Activated naive CD8-positive, alpha-beta T cell (primary cell): ENCODE results near the gene C1RL.
"Not testable (repeated sequence)": the region's sequence is repeated elsewhere in the genome, so short reads cannot be mapped to it uniquely, and the experiment has no call there.

Experiments used
- H3K27ac Mint-ChIP-seq: one replicate; pipeline ENCODE4 v1.8.0; 2021; ENCODE audit warnings: mixed read lengths
- H3K27me3 Mint-ChIP-seq: one replicate; pipeline ENCODE4 v1.8.0; 2021; ENCODE audit warnings: mixed read lengths
- H3K36me3 Mint-ChIP-seq: one replicate; pipeline ENCODE4 v1.8.0; 2021; ENCODE audit warnings: mixed read lengths
- H3K4me1 Mint-ChIP-seq: one replicate; pipeline ENCODE4 v1.8.0; 2021; ENCODE audit warnings: low read depth, mixed read lengths
- H3K4me3 Mint-ChIP-seq: one replicate; pipeline ENCODE4 v1.8.0; 2021; ENCODE audit warnings: mild to moderate bottlenecking, mixed read lengths
- H3K9me3 Mint-ChIP-seq: one replicate; pipeline ENCODE4 v1.8.0; 2021; ENCODE audit warnings: low read depth, mixed read lengths

C1RL gene

GRCh38 chr12:7112041-7112440 lies 3.0 kb upstream of the C1RL start:
- H3K9me3 Mint-ChIP-seq: no peaks in the 10 kb centered on the region
- H3K27ac Mint-ChIP-seq: no peak overlapping the region

DNA sequence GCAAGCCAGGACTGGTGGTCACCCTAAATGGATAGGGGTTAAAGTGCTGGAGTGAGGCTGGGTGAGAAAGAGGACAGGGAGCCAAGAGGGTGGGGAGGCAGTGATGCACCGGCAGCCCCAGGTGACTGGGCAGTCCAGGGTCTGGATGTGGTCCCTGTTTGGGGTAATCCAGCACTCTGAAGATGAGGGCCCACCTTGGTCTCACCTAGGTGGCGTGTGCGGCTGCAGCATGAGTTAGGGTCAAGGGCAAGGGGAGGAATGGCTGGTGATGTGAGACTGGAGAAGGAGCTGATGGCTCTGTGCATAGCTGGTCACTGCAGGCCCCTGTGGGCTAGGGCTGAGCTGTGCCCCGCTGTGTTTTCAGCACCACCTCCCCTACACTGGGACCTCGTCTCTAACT lies 1.6 kb upstream of the C1RL start:
- Mint-ChIP-seq H3K27me3 (no peaks in the 10 kb centered on the region), H3K36me3 (peaks cover 7% of the 10 kb centered on the region), H3K4me3 (no peak overlapping the region), H3K4me1 (peaks cover 28% of the 10 kb centered on the region), H3K9me3 (peaks cover 5% of the 10 kb centered on the region), H3K27ac (no peak overlapping the region)

More at GRCh38 chr12:7112041-7112440, 3.0 kb upstream of the C1RL start:
- Mint-ChIP-seq H3K4me3 (no peak overlapping the region), H3K4me1 (peaks cover 20% of the 10 kb centered on the region), H3K36me3 (peaks cover 6% of the 10 kb centered on the region), H3K27me3 (no peaks in the 10 kb centered on the region)

GRCh38 chr12:7109572-7109920 lies 532 bp upstream of the C1RL start:
- Mint-ChIP-seq H3K4me1 (peaks cover 28% of the 10 kb centered on the region), H3K36me3 (peaks cover 7% of the 10 kb centered on the region), H3K4me3 (peak overlapping the region; percentile 83), H3K27ac (peak overlapping the region; percentile 61), H3K27me3 (no peaks in the 10 kb centered on the region), H3K9me3 (peaks cover 5% of the 10 kb centered on the region)

DNA sequence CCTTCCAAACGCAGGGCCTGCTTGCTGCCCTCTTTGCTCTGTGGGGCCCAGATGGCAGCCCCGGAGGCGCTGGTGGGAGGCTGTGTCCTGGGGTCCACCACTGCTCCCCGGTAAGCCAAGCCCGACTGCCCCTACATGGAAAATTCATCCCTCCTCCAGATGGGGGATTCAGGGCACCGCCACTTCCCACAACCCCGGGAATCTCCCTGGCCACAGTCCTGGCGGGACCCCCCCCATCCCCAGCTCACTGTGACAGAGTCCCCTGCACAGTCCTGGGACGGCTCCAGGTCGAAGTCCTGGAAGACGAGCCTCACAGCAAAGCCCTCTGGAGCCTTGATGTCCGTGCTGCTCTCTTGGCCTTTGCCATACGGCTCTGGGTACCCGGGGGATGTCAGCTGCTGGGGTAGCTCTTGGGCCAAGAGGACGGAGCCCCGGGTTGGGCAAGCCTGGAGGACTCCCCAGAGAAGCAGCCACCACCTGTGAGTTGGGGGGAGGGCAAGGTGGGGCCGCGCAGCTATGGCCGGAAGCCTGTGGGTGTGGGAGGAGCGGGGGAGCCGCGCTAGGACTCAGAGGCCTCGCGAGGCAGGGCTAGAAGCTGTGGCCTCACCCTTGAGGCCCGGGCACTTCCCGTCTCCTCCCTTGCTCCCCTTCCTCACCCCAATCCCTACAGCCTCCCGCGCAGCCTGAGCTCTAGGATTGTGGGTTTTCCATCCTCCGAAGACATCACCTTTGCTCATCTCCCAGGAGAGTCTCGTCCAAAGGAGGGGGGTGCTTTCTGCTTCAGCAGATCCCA lies 815 bp downstream of the C1RL start:
- Mint-ChIP-seq H3K36me3 (peaks cover 10% of the 10 kb centered on the region), H3K27me3 (no peaks in the 10 kb centered on the region), H3K4me3 (peak overlapping the region; percentile 92), H3K9me3 (peaks cover 5% of the 10 kb centered on the region), H3K4me1 (peaks cover 31% of the 10 kb centered on the region), H3K27ac (peak overlapping the region; percentile 94)

DNA sequence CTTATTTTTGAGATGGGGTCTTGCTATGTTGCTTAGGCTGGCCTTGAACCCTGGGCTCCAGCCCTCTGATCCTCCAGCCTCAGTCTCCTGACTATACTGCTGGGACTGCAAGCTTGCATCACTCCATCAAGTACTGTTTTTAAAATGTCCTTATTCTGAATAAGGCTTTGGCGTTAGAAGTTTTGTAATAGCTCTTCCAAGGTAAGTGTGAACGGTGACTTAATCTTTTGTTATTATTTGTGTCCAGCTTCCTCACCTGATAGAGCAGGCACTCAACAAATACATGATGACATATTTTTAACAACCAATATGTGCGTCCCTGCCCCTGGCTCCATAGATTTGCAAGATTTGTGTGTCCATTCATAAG lies 1.4 kb downstream of the C1RL start:
- H3K27ac Mint-ChIP-seq: peak overlapping the region; percentile 94
- H3K4me1 Mint-ChIP-seq: peaks cover 35% of the 10 kb centered on the region
- H3K27me3 Mint-ChIP-seq: no peaks in the 10 kb centered on the region
- H3K36me3 Mint-ChIP-seq: peaks cover 10% of the 10 kb centered on the region
- peak overlapping the region; percentile 92 for H3K4me3 Mint-ChIP-seq
- peaks cover 5% of the 10 kb centered on the region for H3K9me3 Mint-ChIP-seq

GRCh38 chr12:7107181-7107580 lies 1.8 kb downstream of the C1RL start:
- not testable (repeated sequence) for H3K9me3 Mint-ChIP-seq, H3K27ac Mint-ChIP-seq, H3K36me3 Mint-ChIP-seq, H3K27me3 Mint-ChIP-seq
- H3K4me1 Mint-ChIP-seq: peaks cover 36% of the 10 kb centered on the region
- H3K4me3 Mint-ChIP-seq: peak overlapping the region; percentile 15

DNA sequence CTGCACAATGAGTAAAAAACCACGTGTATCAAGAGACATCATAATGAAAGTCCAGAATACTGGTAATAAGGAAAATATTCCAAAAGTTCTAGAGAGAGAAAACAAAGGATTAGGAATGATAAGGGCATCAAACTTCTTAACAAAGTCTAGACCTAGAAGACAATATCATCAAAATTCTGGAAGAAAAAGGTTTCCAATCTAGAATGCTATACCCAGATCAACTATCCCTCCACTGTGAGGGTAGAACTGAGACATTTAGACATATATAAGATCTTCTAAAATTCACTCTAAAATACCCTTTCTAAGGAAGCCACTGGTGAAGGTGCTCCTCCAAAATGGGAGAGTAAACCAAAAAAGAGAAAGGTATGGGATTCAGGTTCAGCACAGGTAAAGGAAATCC lies 2.9 kb downstream of the C1RL start:
- Mint-ChIP-seq H3K9me3 (peaks cover 5% of the 10 kb centered on the region), H3K36me3 (peaks cover 10% of the 10 kb centered on the region), H3K27ac (peak overlapping the region; percentile 22), H3K4me3 (peak overlapping the region; percentile 9), H3K27me3 (no peaks in the 10 kb centered on the region), H3K4me1 (peaks cover 36% of the 10 kb centered on the region)

DNA sequence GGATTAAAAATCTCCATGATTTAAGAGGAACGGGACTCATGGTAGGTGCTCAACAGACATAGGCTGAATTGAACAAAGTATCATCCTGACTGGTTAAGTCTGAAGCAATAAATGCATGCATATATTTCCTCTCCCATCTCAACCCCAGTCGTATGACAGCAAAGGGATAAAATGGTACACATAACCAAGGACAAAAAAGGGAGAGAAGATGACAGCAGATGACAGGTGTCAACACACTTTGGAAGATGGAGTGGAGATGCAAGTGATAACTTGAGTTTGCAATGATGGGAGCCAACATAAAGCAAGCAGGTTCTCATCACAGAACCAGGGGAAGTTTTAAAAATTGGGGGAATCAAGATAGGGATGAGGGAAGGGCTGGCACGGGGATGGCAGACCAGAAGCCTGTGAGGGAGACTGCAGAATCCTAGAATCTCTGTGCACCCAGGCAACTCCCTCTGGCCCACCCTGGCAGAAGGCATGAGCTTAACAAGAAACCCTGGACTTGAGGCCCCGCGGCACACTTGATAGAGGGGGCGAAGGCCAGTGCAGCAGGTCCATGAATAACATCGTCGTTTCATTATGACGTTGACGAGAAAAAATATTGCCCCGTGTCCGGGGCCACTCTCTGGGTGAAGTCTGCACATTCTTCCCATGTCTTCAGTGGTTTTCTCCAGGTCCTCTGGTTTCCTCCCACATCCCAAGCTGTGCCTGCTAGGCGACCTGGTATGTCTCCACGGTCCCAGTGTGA lies 5.0 kb downstream of the C1RL start:
- Mint-ChIP-seq H3K4me3 (no peak overlapping the region), H3K36me3 (peaks cover 10% of the 10 kb centered on the region), H3K4me1 (peaks cover 30% of the 10 kb centered on the region), H3K9me3 (peaks cover 5% of the 10 kb centered on the region), H3K27me3 (no peaks in the 10 kb centered on the region), H3K27ac (no peak overlapping the region)

GRCh38 chr12:7102582-7102981 lies 6.4 kb downstream of the C1RL start:
- H3K27ac Mint-ChIP-seq: peak overlapping the region; percentile 13
- H3K27me3 Mint-ChIP-seq: no peaks in the 10 kb centered on the region
- H3K36me3 Mint-ChIP-seq: peaks cover 10% of the 10 kb centered on the region
- H3K4me3 Mint-ChIP-seq: no peak overlapping the region
- peaks cover 5% of the 10 kb centered on the region for H3K9me3 Mint-ChIP-seq
- H3K4me1 Mint-ChIP-seq: peaks cover 22% of the 10 kb centered on the region

DNA sequence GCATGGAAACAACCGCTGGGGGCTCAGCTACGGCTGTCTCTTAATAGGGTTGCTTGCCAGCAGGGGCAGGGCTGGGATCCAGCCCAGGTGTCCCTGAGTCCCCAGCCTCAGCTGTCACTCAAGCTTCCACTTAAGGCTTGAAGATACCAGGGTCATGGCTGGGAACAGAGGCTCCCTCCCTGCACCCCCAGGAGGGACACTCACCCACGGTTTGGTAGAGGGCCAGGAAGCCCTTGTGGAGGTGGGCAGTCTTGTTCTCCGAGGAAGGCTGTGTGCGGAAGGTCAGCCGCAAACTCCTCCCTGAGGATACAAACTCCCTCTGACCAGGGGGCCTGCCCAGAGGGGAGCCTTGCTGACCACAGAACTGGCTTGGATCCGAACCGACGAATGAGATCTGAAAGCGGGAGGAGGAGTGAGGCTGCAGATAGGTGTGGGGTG lies 7.3 kb downstream of the C1RL start:
- no peaks in the 10 kb centered on the region for H3K27me3 Mint-ChIP-seq
- H3K27ac Mint-ChIP-seq: peak overlapping the region; percentile 16
- H3K36me3 Mint-ChIP-seq: peaks cover 10% of the 10 kb centered on the region
- H3K4me1 Mint-ChIP-seq: peaks cover 18% of the 10 kb centered on the region
- H3K9me3 Mint-ChIP-seq: peaks cover 5% of the 10 kb centered on the region
- no peak overlapping the region for H3K4me3 Mint-ChIP-seq

DNA sequence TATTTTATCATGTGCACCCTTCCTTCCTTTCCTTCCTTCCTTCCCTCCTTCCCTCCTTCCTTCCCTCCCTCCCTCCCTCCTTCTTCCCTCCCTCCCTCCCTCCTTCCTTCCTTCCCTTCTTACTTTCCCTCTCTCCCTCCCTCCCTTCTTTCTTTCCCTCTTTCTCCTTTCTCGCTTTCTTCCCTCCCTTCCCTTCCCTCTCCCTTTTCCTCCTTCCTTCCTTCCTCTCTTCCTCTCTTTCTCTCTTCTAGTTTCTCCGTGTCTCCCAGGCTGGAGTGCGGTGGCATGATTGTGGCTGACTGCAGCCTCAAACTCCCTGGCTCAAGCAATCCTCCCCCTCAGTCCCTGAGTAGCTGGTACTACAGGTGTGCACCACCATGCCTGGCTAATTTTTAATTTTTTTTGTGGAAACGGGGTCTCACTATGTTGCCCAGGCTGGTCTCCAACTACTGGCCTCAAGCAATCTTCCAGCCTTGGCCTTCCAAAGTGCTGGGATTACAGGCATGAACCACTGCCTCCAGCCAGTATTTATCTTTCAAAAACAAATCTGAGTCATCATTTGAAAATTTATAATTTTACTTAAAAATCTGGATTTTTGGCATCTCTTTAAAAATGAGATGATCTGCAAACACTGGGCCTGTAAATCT lies 7.8 kb downstream of the C1RL start:
- peaks cover 13% of the 10 kb centered on the region for H3K4me1 Mint-ChIP-seq
- H3K4me3 Mint-ChIP-seq: no peak overlapping the region
- H3K36me3 Mint-ChIP-seq: peaks cover 6% of the 10 kb centered on the region
- H3K27ac Mint-ChIP-seq: peak overlapping the region; percentile 16
- H3K27me3 Mint-ChIP-seq: no peaks in the 10 kb centered on the region
- H3K9me3 Mint-ChIP-seq: peaks cover under 1% of the 10 kb centered on the region

DNA sequence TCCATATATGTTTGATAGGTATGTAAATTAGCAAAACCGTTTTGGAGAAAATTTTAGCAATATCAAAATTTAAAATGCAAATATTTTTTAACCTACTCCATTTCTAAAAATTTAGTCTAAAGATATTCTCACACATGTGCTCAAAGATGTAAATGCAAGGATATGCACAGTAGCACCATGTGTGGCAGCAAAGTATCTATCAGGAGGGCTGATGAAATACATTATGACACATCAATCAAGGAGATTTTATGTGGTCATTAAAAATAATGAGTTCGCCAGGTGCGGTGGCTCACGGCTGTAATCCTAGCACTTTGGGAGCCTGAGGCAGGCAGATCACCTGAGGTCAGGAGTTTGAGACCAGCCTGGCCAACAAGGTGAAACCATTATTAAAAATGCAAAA lies 8.8 kb downstream of the C1RL start:
- Mint-ChIP-seq H3K9me3 (no peaks in the 10 kb centered on the region), H3K4me3 (no peak overlapping the region), H3K4me1 (peaks cover 12% of the 10 kb centered on the region), H3K27me3 (no peaks in the 10 kb centered on the region), H3K27ac (no peak overlapping the region), H3K36me3 (peaks cover 2% of the 10 kb centered on the region)

DNA sequence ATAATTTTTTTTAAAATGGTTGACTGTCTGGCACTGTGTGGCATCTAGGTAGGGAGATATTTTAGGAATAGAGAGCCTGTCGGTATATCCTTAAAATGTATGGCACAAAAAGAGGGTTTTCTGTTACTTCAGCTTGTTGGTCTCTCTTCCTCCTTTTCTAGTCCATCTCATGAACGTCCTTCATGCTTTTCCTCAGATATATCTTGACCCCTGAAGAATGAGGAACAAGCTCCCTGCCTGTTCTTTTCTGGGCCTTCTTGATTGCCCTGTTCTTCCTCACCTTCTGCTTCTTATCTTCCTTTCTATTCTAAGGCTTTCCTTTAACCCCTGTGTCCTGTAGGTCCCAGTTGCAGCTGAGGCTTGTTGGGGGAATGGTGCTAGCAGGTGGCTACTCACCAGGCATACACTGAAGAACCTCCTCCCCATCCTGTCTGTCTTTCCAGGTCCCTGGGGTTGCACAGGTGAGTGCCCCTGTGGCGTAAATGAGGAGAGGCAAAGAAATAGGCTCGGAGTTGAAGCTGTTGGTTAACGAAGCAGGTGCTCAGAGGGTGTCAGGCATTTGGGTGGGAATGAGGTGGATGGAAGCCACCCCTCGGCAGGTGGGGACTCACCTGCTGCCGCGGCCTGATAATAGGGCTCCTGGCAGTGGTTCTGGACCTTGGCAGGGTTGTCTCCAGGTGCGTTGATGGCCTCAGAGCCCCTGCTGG lies 9.6 kb downstream of the C1RL start:
- H3K4me3 Mint-ChIP-seq: no peak overlapping the region
- H3K36me3 Mint-ChIP-seq: peaks cover 2% of the 10 kb centered on the region
- peak overlapping the region; percentile 2 for H3K27ac Mint-ChIP-seq

DNA sequence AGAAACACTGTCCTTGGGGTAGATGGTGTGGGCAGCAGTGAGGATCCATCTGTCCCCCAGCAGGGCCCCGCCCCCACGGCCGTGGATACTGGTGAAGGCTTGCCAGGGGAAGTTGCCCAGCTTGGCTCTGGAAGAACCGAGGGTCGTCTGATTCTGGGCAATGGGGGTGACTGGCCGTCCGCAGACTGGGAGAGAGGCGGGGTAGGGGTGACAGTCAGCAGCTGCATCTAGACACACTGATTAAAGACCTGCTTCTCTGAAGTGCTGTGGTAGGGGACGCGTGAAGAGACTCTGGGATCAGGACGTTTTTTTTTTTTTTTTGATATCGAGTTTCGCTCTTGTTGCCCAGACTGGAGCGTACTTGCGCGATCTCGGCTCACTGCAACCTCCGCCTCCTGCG lies 12.0 kb downstream of the C1RL start:
- H3K36me3 Mint-ChIP-seq: no peaks in the 10 kb centered on the region
- H3K4me3 Mint-ChIP-seq: no peak overlapping the region
- no peaks in the 10 kb centered on the region for H3K9me3 Mint-ChIP-seq
- H3K27me3 Mint-ChIP-seq: no peaks in the 10 kb centered on the region
- peaks cover 5% of the 10 kb centered on the region for H3K4me1 Mint-ChIP-seq
- H3K27ac Mint-ChIP-seq: no peak overlapping the region

More for the DNA sequence above, 9.6 kb downstream of the C1RL start:
- no peaks in the 10 kb centered on the region for H3K9me3 Mint-ChIP-seq
- peaks cover 12% of the 10 kb centered on the region for H3K4me1 Mint-ChIP-seq
- no peaks in the 10 kb centered on the region for H3K27me3 Mint-ChIP-seq
